HG02610 (cell line): ENCODE results near the gene PIWIL4.
"Not testable (repeated sequence)": the region's sequence is repeated elsewhere in the genome, so short reads cannot be mapped to it uniquely, and the experiment has no call there.

Experiments
- ATAC-seq: cut with Tn5 transposase; IDR thresholded peaks from one replicate; pipeline ENCODE4 v1.9.1; 2021; ENCODE audit warnings: mild to moderate bottlenecking, moderate library complexity; ENCODE audit not compliant: unreplicated experiment

Gene PIWIL4

GRCh38 chr11:94546886-94547285, 20.3 kb upstream of the PIWIL4 start:
- ATAC-seq = no peak

DNA sequence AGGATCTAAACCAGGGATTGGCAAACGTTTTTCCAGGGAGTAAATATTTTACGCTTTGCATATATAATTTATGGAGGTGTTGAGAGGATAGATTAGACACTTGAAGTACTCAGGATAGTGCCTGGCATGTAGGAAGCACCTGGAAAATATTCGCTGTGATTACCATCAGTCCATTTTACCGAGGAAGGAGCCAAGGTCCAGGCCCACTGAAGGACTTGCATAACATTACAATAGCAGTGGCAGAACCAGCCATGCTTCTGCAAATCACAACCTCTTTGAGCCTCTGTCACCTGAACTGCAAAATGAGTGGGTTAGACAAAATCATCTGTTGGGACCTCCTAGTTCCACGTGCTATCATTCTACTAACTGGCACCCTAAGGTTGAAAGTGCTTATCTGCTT, 18.0 kb upstream of the PIWIL4 start:
- no peak for ATAC-seq

DNA sequence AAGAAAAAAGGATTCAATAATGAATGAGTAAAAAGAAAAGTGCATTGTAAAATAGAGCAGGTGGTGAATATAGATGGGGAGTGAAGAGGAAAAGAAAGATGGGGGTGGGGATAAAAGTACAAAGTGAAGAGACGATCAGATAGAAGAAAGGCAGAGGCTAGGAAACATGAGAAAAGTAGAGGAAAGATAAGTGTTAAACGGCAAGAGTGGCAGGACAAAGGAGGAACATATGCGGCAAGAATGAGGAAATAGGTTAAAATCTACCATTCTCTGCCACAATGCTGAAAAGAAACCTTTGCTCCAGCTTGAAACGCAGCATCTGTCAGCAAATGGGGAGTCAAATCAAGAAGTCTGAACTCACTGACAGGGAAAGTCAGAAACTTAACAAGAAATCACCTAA, 16.7 kb upstream of the PIWIL4 start:
- no peak for ATAC-seq

GRCh38 chr11:94553938-94554337, 13.2 kb upstream of the PIWIL4 start:
- no peak for ATAC-seq

DNA sequence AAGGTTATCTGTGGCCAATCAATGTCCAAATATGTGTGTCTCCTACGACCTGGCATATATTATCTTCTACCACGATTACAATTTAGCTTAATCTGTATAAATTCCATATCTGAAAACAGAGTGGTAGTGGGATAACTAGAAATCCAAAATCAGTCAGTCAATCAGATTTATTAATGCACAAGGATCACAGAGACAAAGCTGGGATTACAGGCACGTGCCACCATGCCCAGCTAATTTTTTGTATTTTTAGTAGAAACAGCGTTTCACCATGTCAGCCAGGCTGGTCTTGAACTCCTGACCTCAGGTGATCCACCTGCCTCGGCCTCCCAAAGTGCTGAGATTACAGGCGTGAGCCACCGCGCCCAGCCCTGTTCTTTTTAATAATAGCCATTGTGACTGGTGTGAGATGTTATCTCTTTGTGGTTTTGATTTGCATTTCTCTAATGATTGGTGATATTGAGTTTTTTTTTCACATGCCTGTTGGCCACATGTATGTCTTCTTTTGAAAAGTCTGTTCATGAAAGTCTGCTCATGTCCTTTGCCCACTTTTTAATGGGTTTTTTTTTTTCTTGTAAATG, 11.3 kb upstream of the PIWIL4 start:
- not testable (repeated sequence) for ATAC-seq

- no peak for ATAC-seq
Observed at GRCh38 chr11:94557421-94557820, 9.7 kb upstream of the PIWIL4 start.

GRCh38 chr11:94557992-94558391, 9.2 kb upstream of the PIWIL4 start:
- ATAC-seq = no peak

DNA sequence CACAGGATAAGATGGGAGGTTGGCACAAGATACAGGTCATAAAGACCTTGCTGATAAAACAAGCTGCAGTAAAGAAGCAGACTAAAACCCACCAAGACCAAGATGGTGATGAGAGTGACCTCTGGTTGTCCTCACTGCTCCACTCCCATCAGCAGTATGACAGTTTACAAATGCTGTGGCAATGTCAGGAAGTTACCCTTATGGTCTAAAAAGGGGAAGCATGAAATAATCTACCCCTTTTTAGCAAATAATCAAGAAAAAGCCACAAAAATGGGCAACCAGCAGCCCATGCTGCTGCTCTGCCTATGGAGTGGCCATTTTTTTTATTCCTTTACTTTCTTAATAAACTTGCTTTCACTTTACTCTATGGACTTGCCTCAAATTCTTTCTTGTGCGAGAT, 8.7 kb upstream of the PIWIL4 start:
- no peak for ATAC-seq

- ATAC-seq = no peak
Observed at GRCh38 chr11:94558932-94559331, 8.2 kb upstream of the PIWIL4 start.

GRCh38 chr11:94559361-94559760, 7.8 kb upstream of the PIWIL4 start:
- no peak for ATAC-seq

GRCh38 chr11:94560834-94561233, 6.3 kb upstream of the PIWIL4 start:
- ATAC-seq = no peak

GRCh38 chr11:94563176-94563847, 3.9 kb upstream of the PIWIL4 start:
- ATAC-seq = no peak

- ATAC-seq = no peak
Observed at GRCh38 chr11:94563848-94564467, 3.2 kb upstream of the PIWIL4 start.

GRCh38 chr11:94568200-94568599, 1.0 kb downstream of the PIWIL4 start:
- ATAC-seq = no peak

DNA sequence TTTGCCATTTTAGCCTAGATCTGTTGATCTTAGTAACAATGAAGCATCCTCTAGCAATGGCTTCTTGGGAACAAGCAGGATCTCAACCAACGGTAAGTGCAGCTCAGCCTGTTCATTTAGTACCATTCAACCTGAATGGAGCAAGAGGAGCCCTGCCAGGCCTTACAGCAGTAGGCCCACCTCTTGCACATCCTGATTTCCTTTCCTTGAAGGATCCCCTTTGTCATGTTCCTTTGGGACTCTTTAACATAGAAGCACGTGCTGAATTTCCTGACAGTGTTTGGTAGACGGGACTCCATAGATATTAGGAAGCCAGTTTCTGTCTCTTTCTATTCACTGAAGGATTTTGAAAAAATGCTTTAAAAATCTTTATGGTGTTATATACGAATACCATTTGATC, 1.5 kb downstream of the PIWIL4 start:
- no peak for ATAC-seq

DNA sequence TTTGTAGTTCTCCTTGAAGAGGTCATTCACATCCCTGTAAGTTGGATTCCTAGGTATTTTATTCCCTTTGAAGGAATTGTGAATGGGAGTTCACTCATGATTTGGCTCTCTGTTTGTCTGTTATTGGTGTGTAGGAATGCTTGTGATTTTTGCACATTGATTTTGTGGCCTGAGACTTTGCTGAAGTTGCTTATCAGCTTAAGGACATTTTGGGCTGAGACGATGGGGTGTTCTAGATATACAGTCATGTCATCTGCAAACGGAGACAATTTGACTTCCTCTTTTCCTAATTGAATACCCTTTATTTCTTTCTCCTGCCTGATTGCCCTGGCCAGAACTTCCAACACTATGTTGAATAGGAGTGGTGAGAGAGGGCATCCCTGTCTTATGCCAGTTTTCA, 5.8 kb downstream of the PIWIL4 start:
- not testable (repeated sequence) for ATAC-seq

- ATAC-seq = no peak
Observed at GRCh38 chr11:94574193-94574961, 7.2 kb downstream of the PIWIL4 start.

GRCh38 chr11:94576306-94576705, 9.1 kb downstream of the PIWIL4 start:
- no peak for ATAC-seq

GRCh38 chr11:94577841-94578240, 10.7 kb downstream of the PIWIL4 start:
- no peak for ATAC-seq

- no peak for ATAC-seq
Observed at GRCh38 chr11:94581926-94582325, 14.8 kb downstream of the PIWIL4 start.

DNA sequence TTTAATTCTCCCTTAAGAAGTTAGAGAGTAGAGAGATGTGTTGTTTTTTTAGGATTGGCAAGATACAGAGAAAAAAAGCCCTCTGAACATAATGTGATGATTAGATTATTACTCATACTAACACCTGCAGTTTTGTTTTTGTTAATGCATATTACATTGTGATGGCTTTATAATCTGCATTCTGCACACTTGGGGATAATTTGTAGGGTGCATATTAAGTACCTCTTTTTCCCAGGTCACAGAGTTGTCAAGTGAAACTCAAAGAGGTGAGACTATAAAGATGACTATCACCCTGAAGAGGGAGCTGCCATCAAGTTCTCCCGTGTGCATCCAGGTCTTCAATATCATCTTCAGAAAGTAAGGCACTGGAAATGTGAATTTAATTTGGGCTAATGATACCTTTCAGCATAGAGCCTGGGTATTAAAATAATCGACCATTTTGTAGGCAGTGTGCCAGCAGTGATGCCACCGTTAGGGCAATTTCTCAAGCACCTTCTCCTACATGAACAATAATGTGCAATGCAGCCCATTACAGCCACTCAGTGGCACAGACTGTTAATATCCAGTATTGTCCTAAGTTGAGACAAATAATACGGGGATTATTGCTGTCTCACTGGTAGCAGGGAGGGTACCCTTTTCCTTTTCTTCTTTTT, 16.2 kb downstream of the PIWIL4 start:
- no peak for ATAC-seq
